HG02870 (cell line): Measurements from ENCODE around the gene GMEB2.
"Not testable (repeated sequence)": the region's sequence is repeated elsewhere in the genome, so short reads cannot be mapped to it uniquely, and the experiment has no call there.

Experiments
- ATAC-seq: cut with Tn5 transposase; IDR thresholded peaks from one replicate; pipeline ENCODE4 v1.9.1; 2021; ENCODE audit warnings: mild to moderate bottlenecking, moderate library complexity; ENCODE audit not compliant: unreplicated experiment

The GMEB2 gene

DNA sequence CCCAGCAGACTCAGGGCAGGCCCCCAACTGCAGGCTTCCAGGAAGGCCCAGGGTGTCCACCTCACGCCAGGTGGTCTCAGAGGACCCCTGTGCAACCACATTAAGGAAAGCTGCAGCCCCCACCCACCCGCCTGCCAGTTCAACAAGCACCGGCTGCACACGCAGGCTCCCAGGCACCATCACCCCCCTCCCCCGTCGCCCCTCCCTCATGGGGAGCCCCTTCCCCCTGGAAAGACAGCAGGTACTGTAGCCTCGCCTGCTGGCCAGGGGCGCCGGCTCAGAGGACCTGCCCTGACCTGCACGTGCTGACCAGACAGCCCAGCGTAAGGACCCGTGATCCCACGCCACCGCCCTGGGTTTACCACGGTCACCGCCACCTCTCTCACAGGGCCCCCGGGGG, 13.8 kb upstream of the GMEB2 start:
- not testable (repeated sequence) for ATAC-seq

DNA sequence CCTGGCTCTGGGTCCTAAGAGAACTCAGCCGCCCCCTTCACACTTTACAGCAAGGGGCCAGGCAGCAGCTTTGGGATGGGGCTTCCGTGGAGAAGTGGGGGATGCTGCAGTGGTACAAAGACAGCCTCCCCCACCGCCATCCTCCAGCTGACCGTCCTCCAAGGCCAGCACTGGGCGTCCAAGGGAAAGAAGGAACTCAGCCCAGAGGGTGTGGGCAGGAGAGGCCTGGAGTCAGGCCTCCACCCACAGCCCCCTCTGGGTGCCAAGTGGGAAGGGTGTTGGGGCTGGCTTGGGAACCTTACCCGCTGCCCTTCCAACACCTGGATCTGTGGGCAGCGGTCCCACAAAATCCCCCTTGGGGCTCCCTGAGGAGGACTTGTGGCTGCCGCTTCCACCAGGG, 13.2 kb upstream of the GMEB2 start:
- no peak for ATAC-seq

DNA sequence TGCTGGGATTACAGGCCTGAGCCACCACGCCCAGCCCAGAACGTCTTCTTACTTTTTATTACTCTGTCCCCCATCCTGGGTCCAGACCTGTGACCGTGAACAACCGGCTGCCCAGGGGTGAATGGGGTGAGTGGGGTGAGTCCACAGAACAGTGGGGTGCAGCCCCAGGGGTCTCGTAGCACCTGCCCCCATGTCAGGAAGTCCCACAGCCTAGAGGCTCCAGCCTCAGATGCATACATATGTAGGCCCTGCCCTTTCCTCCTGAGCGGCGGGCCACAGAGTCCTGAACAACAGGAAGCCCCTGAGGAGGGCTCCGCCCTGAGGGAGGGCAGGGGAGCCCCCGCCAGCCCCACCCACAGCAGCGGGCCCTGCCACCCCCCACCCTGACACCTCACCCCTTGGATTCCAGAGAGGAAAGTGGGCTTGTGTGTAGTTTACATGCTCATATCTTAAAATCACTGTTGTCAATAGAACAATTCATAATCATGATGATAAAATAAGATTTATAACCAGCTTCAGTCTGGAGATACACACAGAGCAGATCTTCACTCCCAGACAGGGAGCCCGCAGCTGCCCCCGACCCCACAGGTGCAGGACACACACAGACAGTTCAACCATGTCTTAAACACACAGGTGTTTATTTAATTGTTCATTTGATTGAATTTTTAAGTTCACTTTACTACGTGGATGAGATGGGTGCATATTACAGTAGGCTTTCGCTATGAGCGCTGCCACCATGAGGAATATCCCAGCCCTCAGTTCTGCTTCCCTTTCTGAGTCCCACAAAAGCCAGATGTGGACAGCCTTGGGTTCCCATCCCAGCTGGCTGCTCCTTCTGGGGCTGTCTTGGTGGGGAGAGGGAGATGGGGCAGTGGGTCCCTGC, 12.4 kb upstream of the GMEB2 start:
- no peak for ATAC-seq

DNA sequence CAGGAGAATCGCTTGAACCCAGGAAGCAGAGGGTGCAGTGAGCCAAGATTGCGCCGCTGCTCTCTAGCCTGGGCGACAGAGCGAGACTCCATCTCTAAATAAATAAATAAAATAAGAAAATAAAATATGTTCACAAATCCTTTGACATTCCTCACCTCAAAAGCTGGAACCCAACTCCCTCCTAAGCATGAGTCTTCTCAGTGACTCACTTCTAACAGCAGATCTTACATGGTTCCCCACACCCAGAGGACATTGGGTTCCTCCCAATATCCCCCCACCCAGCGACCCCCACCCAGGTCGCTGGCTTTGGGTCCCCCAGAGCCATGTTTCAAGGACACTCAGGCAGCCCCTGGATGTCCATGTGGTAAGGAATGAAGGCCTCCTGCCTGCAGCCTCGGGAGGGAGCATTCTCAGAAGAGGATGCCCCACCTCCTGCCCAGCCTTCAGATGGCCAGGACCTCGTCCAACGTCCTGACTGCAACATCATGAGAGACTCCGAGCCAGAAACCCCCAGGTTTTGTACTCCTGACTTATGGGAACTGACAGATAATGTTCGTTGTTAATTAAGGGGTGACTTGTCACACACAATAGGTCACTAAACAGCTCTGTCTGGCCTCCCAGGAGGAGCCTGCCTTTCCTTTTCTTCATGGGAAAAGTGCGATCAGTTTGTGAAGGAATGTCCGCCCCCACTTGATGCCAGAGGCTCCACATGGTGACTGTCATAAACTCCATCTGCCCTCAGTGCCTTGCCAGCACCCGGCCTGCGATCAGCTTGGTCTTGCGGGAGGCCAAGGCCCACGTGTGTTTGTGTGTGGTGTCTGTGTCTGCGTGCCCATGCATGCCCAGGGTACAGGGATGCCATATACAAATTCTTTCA, 10.1 kb upstream of the GMEB2 start:
- ATAC-seq = no peak

DNA sequence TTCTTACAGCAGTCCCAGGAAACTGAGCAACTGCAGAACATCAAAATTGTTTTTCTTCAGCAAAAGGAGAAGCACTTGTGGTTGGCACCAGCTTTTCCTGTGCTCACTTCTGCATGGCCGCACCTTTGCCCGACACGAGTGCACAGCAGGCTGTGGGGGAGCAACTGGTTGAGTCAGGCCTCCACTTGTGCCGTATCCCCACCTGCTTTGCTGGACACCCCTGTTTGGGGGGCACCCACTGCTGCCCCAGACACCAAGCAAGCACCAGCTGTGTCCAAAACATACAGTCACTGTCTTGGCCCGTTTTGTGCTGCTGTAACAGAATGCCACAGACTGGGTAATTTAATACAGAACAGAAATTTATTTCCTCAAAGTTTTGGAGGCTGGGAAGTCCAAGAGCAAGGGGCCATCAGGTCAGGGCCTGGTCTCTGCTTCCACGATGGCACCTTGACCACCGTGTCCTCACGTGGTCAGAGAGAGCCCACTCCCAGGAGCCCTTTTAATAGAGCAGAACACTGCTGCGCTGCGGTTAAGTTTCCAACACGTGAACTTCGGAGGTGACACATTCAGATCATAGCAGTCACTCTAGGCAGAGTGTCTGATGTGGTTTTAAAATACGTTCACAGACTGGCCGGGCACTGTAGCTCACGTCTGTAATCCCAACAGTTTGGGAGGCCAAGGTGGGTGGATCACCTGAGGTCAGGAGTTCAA, 8.7 kb upstream of the GMEB2 start:
- no peak for ATAC-seq

DNA sequence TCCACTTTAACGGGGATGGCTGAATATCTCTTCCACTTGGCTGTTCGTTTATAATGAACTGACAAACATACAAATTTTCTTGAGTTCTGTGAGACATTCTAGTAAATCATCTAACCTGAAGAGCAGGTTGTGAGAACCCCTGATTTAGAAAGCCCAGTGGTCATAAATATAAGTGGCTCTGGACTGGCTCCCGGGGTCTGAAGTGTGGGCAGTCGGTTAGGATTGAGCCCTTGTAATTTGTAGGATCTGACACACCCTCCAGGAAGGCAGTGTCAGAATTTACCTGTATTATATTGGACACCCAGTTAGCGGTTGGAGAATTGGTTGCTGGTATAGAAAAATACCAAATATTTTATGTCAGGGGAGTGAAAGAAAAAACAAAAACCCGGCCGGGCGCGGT, 6.8 kb upstream of the GMEB2 start:
- ATAC-seq = no peak

DNA sequence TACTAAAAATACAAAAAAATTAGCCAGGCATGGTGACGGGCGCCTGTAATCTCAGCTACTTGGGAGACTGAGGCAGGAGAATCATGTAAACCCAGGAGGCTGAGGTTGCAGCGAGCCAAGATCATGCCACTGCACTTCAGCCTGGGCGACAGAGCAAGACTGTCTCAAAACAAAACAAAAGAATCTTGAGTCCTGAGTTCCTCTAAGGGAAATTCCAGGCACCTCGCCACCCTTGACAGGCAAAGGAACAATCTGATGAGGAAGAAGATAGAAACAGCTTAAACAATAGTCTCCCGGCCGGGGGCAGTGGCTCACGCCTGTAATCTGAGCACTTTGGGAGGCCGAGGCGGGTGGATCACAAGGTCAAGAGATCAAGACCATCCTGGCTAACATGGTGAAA, 4.5 kb upstream of the GMEB2 start:
- ATAC-seq = not testable (repeated sequence)

DNA sequence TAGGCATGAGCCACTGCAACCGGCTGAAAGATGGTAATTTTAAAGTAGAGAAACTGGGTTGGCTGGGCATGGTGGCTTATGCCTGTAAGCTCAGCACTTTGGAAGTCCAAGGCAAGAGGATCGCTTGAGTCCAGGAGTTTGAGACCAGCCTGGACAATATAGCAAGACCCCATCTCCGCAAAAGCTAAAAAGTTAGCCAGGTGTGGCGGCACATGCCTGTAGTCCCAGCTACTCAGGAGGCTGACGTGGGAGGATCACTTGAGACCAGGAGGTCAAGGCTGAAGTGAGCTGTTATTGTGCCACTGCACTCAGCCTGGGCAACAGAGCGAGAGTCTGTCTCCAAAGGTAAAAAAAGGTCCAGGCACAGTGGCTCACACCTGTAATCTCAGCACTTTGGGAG, 4.1 kb upstream of the GMEB2 start:
- not testable (repeated sequence) for ATAC-seq

DNA sequence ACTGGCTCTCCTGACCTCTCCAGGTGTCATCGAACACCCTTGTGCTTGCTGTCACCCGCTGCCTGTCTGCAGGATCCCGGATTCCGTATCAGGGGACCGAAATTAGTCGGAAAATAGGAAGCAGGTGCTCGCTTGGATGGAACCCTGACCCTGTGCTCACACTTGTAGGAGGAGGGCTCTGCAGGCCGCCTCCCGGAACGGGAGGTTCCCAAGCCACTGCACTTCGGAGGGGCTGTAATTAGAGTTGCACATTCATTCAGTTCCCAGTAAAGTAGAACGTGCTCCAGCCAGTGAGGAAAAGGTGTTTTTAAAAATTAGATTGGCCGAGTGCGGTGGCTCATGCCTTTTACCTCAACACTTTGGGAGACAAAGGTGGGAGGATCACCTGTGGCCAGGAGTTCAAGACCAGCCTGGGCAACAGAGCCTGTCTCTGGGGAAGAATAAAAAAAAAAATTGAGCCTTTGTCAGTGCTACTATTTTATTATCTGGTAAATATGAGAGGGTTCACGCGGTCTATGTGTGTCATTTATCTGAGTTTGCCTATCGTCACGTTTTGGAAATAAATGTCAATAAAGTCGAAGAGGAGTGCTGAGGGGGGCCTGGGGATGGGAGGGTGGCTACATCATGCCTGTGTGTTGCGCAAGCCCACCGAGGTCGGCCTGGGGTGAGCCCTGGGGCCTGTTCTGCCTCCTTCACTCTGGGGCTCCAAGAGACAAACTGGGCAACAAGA, 1.5 kb upstream of the GMEB2 start:
- no peak for ATAC-seq

DNA sequence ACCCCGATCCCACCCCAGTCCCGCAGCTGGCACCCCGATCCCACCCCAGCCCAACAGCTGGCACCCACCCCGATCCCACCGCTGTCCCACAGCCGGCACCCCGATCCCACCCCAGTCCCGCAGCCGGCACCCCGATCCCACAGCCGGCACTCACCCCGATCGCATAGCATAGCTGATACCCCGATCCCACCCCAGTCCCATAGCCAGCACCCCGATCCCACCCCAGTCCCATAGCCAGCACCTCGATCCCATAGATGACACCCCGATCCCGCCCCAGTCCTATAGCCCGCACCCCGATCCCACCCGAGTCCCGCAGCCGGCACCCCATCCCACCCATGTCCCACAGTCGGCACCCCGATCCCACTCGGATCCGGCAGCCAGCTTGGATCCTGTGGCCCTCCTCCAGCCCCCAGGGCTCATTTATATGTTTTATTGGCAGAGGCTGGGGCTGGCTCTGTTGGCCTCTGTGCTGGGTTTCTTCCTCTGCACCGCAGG, 897 bp upstream of the GMEB2 start:
- no peak for ATAC-seq

DNA sequence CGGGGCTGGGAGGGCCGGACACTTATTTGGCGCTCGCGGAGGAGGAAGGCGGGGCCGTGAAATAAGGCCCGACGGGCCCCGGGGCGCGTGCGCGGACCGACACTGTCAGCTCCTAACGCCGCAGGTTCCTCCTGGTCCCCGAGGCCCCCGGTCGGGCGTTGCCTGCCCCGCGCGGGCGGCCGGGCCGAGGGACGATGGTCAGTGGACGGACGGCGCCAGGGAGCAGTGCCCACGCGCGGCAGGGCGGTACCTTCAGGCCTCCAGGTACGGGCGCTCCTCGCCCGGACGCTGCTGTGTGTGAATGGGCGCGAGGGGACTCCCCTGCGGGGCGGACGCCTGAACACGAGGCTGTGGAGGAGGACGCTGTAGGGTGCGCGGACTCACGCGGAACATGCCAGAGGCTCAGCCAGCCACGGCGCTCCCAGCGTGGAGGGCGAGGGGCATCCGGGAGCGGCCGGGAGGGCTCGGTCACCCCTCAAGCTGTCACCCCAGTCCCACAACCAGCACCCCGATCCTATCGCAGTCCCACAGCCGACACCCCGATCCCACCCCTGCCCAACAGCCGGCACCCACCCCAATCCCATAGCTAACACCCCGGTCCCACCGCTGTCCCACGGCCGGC, 339 bp upstream of the GMEB2 start:
- ATAC-seq = peak; percentile 78

DNA sequence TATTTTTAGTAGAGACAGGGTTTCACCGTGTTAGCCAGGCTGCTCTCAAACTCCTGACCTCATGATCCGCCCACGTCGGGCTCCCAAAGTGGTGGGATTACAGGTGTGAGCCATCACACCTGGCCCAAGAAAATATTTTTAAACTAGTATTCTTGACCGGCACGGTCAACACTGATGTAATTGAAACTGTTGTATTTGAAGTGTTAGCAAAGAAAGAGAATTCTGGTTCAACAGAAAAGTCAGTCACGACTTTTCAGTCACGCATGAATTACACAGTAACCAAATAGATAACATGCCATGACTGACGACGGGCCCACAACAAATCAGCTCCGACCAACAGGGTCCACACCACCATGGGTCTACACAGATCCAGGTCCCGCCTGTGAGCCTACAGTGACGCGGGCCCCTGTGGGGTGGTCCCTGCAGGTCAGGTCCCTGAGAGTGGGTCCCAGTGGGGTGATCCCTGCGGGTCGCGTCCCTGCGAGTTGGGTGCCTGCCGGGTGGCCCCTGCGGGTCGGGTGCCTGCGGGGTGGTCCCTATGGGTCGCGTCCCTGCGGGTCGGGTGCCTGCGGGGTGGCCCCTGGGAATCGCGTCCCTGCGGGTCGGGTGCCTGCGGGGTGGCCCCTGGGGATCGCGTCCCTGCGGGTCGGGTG, 1.0 kb downstream of the GMEB2 start:
- no peak for ATAC-seq

DNA sequence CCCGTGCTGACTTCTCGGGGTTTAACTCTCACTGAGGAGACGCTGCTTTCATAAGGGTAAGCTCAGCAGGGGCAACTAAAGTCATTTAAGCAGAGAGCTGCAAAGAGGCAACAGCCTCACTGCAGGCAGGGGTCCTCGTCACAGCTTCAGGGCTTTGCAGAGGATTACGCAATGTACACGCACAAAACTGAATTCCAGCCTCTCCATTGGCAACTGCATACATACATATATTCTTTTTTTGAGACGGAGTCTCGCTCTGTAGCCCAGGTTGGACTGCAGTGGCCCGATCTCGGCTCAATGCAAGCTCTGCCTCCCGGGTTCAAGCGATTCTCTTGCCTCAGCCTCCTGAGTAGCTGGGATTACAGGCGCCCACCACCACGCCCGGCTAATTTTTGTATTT, 2.4 kb downstream of the GMEB2 start:
- ATAC-seq = no peak

DNA sequence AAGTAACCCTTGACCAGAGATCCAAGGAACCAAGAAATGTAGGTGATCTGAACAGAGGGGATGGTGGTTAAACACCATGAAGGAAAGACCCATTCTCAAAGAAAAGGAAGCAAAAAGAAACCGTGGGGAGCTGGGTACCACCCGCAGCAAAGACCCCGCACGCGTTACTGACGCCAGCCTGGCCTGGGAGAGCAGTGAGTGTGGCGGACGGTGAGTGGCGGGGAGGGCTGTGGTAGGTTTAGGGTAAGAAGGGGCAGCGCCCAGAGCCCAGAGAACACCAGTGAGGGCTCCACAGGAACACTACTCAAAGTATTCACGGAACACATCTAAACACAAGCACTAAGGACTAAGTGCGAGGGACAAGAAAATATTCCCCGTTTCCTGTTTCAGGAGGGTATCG, 4.2 kb downstream of the GMEB2 start:
- no peak for ATAC-seq

DNA sequence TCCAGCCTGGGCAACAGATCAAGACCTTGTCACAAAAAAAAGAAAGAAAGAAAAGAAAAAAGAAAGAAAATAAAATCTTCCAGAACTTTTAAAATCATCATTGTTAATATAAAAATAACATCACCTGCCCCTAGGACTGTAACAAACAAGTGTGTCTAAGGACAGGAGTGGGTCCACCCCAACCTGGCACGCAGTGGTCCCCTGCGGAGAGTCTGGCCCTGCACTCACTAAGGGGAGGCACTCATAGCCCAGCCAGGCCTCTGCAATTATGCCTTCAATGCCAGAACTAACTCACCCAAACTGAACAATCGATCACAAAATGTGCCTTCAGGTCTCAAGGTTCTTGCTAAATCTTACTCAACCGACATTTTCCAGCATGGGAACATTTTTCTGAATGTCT, 4.8 kb downstream of the GMEB2 start:
- ATAC-seq = no peak

DNA sequence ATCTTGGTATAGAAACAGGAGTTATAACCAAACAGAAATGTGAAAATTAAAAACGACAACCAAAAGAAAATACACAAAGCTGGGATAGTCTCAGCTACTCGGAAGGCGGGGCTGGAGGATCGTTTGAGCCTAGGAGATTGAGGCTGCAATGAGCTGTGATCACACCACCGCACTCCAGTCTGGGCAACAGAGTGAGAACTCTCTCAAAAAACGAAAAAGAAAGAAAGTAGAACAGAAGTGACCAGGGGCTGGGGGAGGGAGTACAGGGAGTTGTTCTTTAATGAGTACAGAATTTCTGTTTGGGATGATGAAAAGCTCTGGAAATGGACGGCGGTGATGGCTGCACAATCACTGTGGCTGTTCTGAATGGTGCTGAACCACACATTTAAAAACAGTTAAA, 5.9 kb downstream of the GMEB2 start:
- no peak for ATAC-seq

DNA sequence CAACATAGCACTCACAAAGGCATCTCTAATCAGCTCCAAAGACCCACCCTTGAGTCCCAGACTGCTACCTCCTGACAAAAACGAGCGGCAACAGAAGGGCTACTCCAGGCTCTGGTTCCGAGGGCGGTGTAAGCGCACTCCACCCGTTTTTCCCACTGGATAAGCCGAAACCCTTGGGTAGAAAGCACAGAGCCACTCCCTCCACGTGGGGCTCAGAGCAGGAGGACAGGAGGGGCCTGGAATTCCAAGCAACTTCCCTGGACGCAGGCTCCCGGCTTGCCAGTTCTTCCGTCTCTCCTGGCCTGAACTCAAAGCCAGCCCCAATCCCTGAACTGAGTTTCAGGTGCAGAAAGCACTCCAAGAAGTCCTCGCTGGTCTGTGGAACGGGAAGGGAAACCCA, 7.4 kb downstream of the GMEB2 start:
- no peak for ATAC-seq

DNA sequence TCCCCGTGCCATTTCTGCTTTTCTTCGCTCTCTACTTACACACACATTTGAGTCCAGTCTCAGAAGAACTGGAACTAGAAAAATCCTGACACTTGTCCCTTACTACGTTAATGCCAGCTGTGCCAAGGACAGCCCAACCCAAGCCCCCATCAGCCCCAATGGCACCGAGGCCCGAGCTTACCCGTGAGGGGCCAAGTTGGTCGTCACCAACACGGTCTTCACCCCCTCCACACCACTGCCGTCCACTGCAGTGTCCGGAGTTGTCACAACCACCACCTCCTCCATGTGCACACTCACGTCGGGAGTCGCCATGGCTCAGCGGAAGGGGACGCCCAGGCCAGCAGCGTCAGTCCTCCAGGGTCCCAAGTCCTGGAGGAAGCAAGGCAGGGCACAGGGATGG, 7.8 kb downstream of the GMEB2 start:
- ATAC-seq = no peak

DNA sequence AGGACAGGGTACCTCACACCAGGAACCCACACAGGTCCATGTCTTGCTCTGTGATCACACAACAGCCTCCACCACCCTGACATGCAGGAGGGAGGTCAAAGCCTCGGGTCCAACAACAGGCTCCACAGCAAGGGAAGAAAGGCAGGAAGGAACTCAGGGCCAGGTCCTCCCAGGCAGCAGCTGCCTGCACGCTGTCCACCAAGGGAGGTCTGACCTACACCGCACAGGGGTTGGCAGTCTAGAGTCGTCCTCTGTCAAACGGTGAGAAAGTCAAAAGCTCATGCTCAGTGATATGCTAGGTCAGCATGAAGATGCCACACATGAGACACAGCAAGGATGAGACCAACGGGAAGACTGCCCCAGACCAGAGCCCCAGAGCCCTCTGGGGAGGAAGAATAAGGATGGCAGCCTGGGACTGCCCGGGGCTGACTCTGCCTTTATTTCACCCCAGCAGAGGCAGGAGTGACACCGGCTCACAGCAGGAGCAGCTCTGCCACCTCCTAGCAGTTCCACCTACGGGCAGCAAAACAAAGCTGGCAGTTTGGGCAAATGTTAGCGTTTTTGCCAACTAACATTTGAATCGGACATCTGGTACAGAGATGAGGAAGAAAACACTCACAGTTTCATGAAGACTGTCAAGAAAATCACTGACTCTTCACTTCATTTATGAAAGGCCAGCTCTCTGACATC, 8.5 kb downstream of the GMEB2 start:
- no peak for ATAC-seq
